GM18511 (cell line): ENCODE results near the gene ACTRT3.

Experiments
- ATAC-seq: cut with Tn5 transposase; IDR thresholded peaks from one replicate; pipeline ENCODE4 v1.9.1; 2021; ENCODE audit warnings: mild to moderate bottlenecking, moderate library complexity; ENCODE audit not compliant: unreplicated experiment

The ACTRT3 gene

DNA sequence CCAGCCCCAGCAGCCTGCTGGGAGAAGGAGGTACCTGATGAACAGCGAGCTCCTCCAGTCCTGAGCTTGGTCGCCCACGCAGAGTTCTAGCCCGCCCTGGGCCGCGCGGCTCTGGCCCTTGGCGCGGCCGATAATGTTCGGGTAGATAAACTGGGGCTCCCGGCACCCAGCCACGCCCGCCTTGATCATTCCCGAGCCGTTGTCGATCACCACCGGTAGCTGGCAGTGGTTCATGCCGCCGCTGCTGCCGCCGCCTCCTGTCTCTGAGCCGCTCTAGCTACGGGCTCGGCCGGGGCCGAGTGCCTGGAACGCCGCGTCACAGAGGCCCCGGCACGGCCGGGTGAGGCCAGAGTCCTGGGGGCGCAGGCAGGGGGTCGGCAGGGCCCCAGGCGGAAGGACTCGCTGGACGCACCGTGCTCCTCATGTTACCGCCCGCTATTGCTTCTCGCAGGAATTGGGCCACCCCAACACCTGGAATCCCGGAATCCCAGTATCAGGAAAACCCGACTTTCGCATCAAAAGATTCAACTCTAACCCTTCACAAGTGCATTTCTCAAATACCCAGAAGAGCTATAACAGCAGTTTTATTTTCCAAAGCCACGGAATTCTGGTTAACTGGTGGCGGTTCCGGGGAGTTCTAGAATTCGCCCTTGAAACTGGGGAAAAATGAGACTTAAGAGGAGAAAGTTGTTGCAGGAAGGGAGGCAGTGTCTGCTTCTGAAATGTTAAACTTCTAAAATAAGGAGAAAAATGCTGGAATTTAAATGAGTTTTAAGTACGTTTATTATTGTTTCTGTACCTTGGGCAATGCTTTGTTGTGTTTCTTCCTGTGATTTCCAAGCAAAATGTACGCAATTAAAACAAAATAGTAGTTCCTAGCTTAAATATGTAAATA is at the start of gene ACTRT3:
Gene ACTRT3 (minus strand): TSS at position 275 of the 895 bp plus-strand sequence. CDS start 41 bp downstream, at position 234.
- peak; percentile 30 for ATAC-seq

GRCh38 chr3:169818316-169818715 is 49.0 kb upstream of the ACTRT3 start:
- ATAC-seq, result no peak

- ATAC-seq, result no peak
These were observed 46.3 kb upstream of the ACTRT3 start for GRCh38 chr3:169815590-169816150.

DNA sequence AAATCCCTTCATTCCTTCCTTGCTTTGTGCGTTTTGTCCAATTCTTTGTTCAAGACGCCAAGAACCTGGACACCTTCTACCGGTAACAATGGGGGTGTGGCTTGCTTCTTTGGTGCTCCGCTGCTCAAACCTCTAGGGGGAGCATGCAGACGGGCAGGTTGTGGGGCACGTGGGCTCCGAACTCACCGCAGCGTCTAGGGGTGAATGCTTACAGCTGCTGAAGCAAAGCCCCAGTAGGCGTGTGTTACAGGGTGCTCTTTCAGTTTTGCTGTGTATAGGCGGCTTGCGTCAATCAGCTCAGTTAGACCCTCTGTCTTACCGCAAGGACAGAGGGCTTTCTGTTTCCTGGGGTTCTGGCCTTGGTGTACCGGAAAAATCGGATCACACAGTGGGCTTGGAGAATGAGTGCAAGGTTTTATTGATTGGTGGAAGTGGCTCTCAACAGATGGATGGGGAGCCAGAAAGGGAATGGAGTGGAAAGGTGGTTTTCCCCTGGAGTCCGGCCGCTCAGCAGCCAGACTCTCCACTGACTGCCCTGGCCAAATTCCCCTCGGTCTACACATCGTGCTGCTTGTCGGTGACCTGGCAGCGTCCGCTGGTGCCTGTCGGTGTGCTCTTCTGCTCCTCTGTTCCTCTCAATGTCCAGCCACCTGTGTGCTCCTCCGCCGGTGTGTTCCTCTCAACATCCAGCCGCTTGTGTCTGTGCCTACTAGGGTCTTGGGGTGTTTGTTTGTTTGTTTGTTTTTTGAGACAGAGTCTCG is 44.6 kb upstream of the ACTRT3 start:
- peak; percentile 88 for ATAC-seq

DNA sequence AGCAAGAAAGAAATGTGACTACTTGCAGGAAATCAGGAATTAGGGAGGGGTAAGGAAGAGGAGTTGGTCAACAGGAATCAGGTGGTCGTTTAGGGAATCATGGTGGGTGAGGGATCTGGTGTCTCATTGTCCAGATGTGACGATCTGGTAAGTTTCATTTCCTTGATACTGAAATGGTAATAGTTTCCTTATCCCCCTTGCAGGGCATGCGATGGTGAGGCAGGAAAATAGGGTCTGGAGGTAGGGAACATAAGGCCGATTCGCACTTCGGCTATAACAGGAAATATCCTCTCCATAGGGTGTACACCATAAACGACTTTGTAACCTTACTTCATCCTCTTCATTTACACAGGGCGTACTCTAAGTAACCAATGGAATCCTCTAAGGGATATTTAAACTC is 43.9 kb upstream of the ACTRT3 start:
- no peak for ATAC-seq

- ATAC-seq, result peak; percentile 58
These were observed 43.2 kb upstream of the ACTRT3 start, which contains the start of the genes LRRC34 and LRRIQ4 for GRCh38 chr3:169812332-169813235. LRRC34 (minus strand) TSS chr3:169812904; CDS start chr3:169812548, 356 bp downstream. LRRIQ4 (plus strand) TSS chr3:169812870; CDS start chr3:169821922, 9,052 bp downstream.

DNA sequence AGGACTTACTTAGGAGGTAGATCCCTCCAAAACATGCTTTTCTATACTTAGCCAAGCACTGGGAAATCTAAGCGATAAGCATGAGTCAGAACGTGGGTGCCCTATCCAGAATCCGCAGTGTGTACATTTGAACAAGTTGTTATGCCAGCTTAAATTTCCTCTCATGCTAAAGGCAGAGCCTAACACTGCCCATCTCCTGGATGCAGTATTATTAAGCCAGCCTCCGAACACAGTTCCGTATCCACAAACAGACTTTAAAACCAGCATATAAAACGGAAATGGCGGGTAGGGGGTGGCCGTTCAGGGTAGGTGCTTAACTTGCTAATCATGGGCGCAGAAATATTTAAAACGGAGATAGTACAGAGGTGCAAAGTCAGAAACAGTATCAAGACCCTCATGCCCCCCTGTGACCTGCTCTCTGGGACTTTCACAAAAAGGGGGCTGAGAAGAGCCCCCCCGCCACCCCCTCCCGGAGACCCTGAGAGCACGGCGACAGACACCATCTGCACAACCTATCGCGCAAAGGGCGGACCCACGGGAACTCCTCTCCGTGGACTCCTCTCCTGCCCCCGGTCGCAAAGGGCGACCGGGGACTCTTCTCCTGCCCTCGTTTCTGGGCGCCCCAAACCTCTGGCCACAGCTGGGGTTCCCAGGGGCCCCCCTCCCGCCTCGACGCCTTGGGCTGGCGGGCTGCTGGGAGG is 42.4 kb upstream of the ACTRT3 start:
- ATAC-seq, result peak; percentile 12

DNA sequence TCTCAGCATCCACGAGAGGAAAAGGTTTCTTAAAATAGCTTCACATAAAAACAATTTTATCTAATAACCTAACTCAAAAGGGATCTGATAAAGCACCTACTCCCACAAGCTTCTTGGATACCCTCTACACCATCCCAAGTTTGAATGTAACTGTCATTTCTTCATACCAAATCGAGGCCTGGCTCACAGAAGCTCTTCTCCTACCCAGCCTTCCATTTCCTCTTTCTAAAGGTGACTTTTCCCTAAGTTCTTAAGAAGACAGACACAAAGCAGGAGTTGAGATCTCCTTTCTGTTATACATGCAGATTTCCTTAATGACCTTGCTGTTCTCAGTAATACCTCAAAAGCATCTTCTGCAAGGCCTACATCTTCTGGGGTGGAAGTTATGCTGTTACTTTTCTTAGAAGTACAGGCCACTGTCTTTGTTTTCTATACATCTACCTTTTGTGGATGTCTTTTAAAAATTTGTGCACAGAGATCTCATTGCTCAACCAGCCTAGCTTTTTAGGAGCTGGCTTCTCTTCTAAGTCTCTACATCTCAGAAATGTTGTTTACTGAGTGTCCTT is 40.0 kb upstream of the ACTRT3 start:
- ATAC-seq, result no peak

DNA sequence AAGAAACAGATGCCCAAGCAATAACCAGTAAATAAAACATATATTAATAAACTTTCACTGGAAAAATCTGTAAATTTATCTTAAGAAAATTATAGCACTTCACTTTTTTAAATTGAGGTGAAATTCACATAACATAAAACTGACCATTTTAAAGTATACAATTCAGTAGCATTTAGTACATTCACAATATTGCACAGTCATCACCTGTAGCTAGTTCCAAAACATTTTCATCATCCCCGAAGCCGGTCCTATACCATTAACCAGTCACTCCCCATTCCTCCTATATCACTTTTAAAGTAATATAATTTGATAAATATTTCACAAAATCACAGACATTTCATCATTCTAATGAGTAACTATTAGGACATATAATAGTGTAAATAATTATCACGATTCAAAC is 35.3 kb upstream of the ACTRT3 start:
- no peak for ATAC-seq

GRCh38 chr3:169792359-169792758 is 23.0 kb upstream of the ACTRT3 start:
- ATAC-seq, result no peak

GRCh38 chr3:169790687-169791429 is 21.5 kb upstream of the ACTRT3 start:
- no peak for ATAC-seq

GRCh38 chr3:169790219-169790618 is 20.9 kb upstream of the ACTRT3 start:
- ATAC-seq, result no peak

DNA sequence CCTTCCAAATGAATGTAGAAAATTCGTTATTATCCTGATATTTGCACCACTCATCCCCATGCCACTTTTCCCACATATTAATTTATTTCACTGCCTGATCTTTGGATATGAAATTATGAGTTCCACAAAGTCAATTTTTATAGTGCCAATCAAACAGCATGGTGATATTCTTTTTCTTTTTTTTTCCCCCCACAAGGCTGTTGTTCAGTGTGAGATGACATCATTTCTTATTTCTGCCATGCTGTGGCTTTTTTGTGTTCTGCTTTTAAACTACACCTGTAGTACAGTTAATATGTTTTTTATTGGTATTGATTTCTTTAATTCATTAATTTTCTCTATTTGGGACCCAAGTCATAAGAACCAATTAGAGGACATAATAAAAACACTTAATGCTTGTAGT is 18.4 kb upstream of the ACTRT3 start:
- no peak for ATAC-seq

DNA sequence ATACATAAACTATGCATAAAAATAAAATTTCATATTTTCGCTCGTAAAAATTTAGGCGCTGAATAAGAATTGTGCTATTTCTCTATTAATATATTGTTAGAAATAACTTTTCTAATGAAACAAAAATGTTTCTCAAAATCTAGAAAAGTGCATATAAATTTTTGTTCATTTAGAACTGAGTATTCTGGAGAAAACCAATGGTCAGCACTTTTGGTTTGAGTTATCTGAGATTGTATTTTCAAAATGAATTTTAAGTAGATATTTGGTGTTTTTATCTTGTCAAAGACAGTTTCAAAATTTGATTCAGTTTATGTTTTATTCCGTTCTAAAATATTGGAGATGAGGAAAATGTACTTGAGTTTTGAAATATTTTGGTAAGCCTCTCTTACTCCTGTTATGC is 17.8 kb upstream of the ACTRT3 start:
- no peak for ATAC-seq

GRCh38 chr3:169781209-169781855 is 12.0 kb upstream of the ACTRT3 start:
- no peak for ATAC-seq

DNA sequence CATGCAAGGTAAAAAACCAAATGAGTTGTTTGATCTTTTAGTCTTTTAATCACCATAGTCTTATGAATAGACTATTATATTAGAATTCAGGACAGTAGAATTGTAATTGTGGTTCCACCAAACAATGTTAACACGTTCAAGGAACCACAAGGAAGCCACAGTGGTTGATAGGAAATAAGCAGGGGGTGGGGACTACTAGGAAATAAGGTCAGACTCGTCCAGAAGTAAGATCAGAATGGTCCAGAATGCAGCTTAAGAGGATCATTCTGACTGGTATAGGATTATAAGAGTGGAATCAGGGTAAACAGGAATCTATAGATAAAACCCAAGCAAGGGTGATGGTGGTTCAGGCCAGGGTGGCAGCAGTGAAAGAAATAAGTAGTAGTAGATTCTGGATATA is 11.4 kb upstream of the ACTRT3 start:
- no peak for ATAC-seq

GRCh38 chr3:169777822-169778221 is 8.5 kb upstream of the ACTRT3 start:
- ATAC-seq, result no peak

DNA sequence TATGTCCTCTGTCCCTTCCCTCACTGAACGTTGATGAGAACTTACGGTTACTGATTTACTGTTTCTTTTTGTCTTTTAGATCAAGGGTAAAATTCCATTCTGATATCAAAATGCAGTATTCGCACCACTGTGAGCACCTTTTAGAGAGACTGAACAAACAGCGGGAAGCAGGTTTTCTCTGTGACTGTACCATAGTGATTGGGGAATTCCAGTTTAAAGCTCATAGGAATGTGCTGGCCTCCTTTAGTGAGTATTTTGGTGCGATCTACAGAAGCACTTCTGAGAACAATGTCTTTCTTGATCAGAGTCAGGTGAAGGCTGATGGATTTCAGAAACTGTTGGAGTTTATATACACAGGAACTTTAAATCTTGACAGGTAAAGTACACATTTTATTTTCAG is 4.8 kb upstream of the ACTRT3 start:
- no peak for ATAC-seq
